Activated CD8-positive, alpha-beta T cell treated with anti-CD3 and anti-CD28 coated beads, Interleukin-2, amount 10 ng/mL, durations not matched to agents 7 days and 5 days (primary cell): ENCODE data around the gene RC3H2. TPM values are rescaled to one million over a fixed set of nuclear protein-coding genes. Genes with fewer than 3 reads are reported as not detected.

Experiments
- ATAC-seq: fragments of 150-1000 bp; cut with Tn5 transposase; one replicate; pipeline ENCODE4 v1.10.0; 2021; ENCODE audit warnings: moderate library complexity
- CTCF ChIA-PET: fragments of 350-600 bp; sonication (Branson Sonifier 250); formaldehyde crosslinking; loops from one replicate; lab custom pipeline; 2021; ENCODE audit warnings: antibody characterized with exemption; lab: Charles Lee
- POLR2A ChIA-PET: fragments of 350-600 bp; sonication (Branson Sonifier 250); formaldehyde crosslinking; loops from one replicate; lab custom pipeline; 2021; ENCODE audit warnings: antibody characterized with exemption; lab: Charles Lee
- DNase-seq: peaks from one replicate; pipeline ENCODE4 v3.0.0-alpha.2; 2020
- H3K27ac Mint-ChIP-seq: one replicate; pipeline ENCODE4 v1.8.0; 2021; ENCODE audit warnings: mild to moderate bottlenecking, mixed read lengths
- H3K27me3 Mint-ChIP-seq: one replicate; pipeline ENCODE4 v1.8.0; 2021; ENCODE audit warnings: low read depth, mixed read lengths
- H3K36me3 Mint-ChIP-seq: one replicate; pipeline ENCODE4 v1.8.0; 2021; ENCODE audit warnings: low read depth, mixed read lengths
- H3K4me1 Mint-ChIP-seq: one replicate; pipeline ENCODE4 v1.8.0; 2021; ENCODE audit warnings: low read depth, mixed read lengths
- H3K4me3 Mint-ChIP-seq: one replicate; pipeline ENCODE4 v1.8.0; 2021; ENCODE audit warnings: mild to moderate bottlenecking, mixed read lengths
- H3K9me3 Mint-ChIP-seq: one replicate; pipeline ENCODE4 v1.8.0; 2022; ENCODE audit warnings: mixed read lengths; ENCODE audit not compliant: insufficient read depth
- total RNA-seq, 2 experiments: library from RNA; stranded (reverse); gene quantifications; one replicate each; pipeline ENCODE4 v1.2.3, GENCODE V29; 2021

Gene RC3H2
- total RNA-seq, 2 experiments from 2014 or later, result 40.3 to 43.6 TPM

DNA sequence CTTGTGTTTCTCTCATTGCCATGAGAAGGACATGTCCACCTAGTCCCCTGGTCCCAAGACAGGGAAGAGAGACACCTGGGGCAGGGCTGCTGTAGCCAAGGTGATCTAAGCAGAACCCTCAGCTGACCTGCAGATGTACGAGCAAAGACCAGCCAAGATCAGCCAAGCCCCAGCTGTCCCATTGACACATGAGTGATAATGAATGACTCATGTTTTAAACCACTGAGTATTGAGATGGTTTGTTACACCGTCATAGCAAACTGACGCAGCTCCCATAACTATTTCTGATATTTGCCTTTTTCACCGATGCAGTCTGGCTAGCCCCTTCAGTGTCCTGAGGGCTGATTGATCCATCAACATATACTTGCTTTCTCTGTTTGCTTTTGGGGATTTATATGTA is 98.5 kb downstream of the RC3H2 start:
- ChIA-PET POLR2A (no interaction called here), CTCF (interaction anchor here (2.5 to 5.7 kb wide), 3 partner anchors 308 to 708 kb away, joined by 13 to 102 read pairs (median 48); no protein-coding TSS in a partner anchor)
- Mint-ChIP-seq H3K4me3 (no peak overlapping the region), H3K27me3 (no peaks in the 10 kb centered on the region), H3K36me3 (peaks cover 7% of the 10 kb centered on the region), H3K9me3 (peaks cover 3% of the 10 kb centered on the region), H3K4me1 (peaks cover 30% of the 10 kb centered on the region), H3K27ac (no peak overlapping the region)
- no peak for ATAC-seq
- no peak for DNase-seq

DNA sequence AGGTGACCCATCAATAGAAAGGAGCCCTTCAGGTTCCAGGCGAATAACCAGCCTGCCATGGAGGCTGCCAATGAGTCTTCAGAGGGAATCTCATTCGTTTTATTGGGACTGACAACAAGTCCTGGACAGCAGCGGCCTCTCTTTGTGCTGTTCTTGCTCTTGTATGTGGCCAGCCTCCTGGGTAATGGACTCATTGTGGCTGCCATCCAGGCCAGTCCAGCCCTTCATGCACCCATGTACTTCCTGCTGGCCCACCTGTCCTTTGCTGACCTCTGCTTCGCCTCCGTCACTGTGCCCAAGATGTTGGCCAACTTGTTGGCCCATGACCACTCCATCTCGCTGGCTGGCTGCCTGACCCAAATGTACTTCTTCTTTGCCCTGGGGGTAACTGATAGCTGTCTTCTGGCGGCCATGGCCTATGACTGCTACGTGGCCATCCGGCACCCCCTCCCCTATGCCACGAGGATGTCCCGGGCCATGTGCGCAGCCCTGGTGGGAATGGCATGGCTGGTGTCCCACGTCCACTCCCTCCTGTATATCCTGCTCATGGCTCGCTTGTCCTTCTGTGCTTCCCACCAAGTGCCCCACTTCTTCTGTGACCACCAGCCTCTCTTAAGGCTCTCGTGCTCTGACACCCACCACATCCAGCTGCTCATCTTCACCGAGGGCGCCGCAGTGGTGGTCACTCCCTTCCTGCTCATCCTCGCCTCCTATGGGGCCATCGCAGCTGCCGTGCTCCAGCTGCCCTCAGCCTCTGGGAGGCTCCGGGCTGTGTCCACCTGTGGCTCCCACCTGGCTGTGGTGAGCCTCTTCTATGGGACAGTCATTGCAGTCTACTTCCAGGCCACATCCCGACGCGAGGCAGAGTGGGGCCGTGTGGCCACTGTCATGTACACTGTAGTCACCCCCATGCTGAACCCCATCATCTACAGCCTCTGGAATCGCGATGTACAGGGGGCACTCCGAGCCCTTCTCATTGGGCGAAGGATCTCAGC is 104.8 kb downstream of the RC3H2 start, which contains the start of gene OR1K1:
OR1K1 (plus strand) TSS at position 58 of the 995 bp plus-strand sequence; CDS start at position 58, 0 bp downstream.
- no peaks in the 10 kb centered on the region for H3K4me1 Mint-ChIP-seq
- H3K4me3 Mint-ChIP-seq, result no peak within 1 kb of the TSS
- no peaks in the 10 kb centered on the region for H3K9me3 Mint-ChIP-seq
- POLR2A ChIA-PET, result no interaction called here
- no peaks in the 10 kb centered on the region for H3K36me3 Mint-ChIP-seq
- no peak for DNase-seq
- H3K27ac Mint-ChIP-seq, result no peak within 1 kb of the TSS
- no peak for ATAC-seq
- CTCF ChIA-PET, result no interaction called here
- no peaks in the 10 kb centered on the region for H3K27me3 Mint-ChIP-seq

DNA sequence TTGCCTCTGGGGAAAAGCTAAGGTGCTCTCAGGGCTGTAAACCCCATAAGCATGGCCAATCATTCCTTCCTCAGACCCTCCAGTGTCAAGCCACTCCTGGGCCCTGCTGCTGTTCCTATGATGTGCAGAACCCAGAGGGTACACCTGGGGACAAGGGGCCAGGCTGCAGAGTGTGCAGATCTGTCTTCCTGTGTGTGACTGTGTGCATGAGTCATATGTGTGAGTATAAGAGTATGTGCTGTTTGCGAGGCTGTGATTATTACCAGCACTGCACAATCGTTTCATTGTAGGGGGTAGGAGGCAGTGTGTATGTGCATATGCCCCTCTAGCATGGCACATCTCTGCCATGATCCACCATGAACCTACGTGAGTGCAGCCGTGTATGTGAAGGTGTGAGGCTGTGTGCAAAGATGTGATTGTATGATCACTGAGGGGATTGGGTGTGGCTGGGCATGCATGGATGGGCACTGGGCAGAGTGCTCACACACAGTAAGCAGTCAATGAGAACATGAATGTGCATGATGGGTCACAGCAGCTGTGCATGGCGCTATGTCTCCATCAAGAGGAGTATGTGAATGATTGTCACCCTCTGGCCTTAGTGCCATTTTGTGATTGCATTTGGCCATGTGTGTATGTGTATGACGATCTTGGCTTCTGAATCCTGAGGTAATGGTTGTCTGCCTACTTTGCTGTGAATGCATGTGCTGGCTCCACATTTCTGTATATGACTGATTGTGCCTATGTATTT is 107.7 kb downstream of the RC3H2 start:
- H3K36me3 Mint-ChIP-seq, result no peaks in the 10 kb centered on the region
- DNase-seq, result no peak
- no peak overlapping the region for H3K4me3 Mint-ChIP-seq
- no peak overlapping the region for H3K27ac Mint-ChIP-seq
- H3K9me3 Mint-ChIP-seq, result no peaks in the 10 kb centered on the region
- no peaks in the 10 kb centered on the region for H3K4me1 Mint-ChIP-seq
- no peaks in the 10 kb centered on the region for H3K27me3 Mint-ChIP-seq
- ATAC-seq, result no peak
- ChIA-PET POLR2A (interaction anchor here (0.6 kb wide), 2 partner anchors 60 to 1772 kb away, joined by 3 to 4 read pairs; no protein-coding TSS in a partner anchor), CTCF (no interaction called here)

Other genes with a start within 250 kb of the RC3H2 start
- not detected for gene OR1B1, start 247.7 kb downstream of the RC3H2 start, total RNA-seq
- not detected for gene OR1L1, start 243.6 kb downstream of the RC3H2 start, total RNA-seq
- not detected for gene OR1L3, start 230.2 kb downstream of the RC3H2 start, total RNA-seq
- not detected for gene OR1L4, start 181.4 kb downstream of the RC3H2 start, total RNA-seq
- not detected for gene OR1L6, start 163.1 kb downstream of the RC3H2 start, total RNA-seq
- gene OR5C1, start 116.4 kb downstream of the RC3H2 start, total RNA-seq, result not detected
- gene OR1K1, start 105.2 kb downstream of the RC3H2 start, total RNA-seq, result not detected
- 10 to 100 TPM; 25.9 to 27.3 TPM for gene PDCL, start 76.8 kb downstream of the RC3H2 start, total RNA-seq
- 1 to 10 TPM; 9.1 to 9.3 TPM for gene ZBTB6, start 8.0 kb upstream of the RC3H2 start, total RNA-seq
- 1 to 10 TPM; 6.6 to 7.1 TPM for gene ZBTB26, start 26.2 kb upstream of the RC3H2 start, total RNA-seq
- 10 to 100 TPM; 27.8 to 28.0 TPM for gene RABGAP1, start 35.7 kb upstream of the RC3H2 start, total RNA-seq
- 1 to 10 TPM in 1 of 2 experiments, under 1 TPM in 1; 0.63 to 1.1 TPM for gene GPR21, start 128.3 kb upstream of the RC3H2 start, total RNA-seq